Panc1 (cell line): ENCODE data around the gene C17orf75. TPM values are rescaled to one million over a fixed set of nuclear protein-coding genes. Genes with fewer than 3 reads are reported as not detected.

ENCODE experiments used
- ATAC-seq: fragments of 200-7000 bp; cut with Tn5 transposase; 2 replicates; pipeline ENCODE4 v1.9.1; 2020; ENCODE audit warnings: mild to moderate bottlenecking, moderate library complexity
- BruUV-seq: library from RNA; stranded (reverse); fragments of 400-500 nt; replicated peaks from 2 replicates; lab custom pipeline; 2021; lab: Mats Ljungman, UMichigan
- CTCF ChIA-PET: fragments of 300-600 bp; sonication (Branson Sonifier 250); formaldehyde crosslinking; loops from one replicate; lab custom pipeline; 2022; ENCODE audit warnings: antibody characterized with exemption; lab: Charles Lee
- POLR2A ChIA-PET: fragments of 300-600 bp; sonication (Branson Sonifier 250); formaldehyde crosslinking; loops from one replicate; lab custom pipeline; 2022; ENCODE audit warnings: antibody characterized with exemption; lab: Charles Lee
- DNase-seq: peaks from one replicate; pipeline ENCODE4 v3.0.0-alpha.2; 2010; ENCODE audit warnings: low read depth, low spot score
- H3K27ac ChIP-seq: 2 replicates; pipeline ENCODE4 v1.5.1; 2011; ENCODE audit warnings: mild to moderate bottlenecking, low read length, inconsistent platforms
- H3K27me3 ChIP-seq: fragments of 200-500 bp; sonication (Bioruptor generic); 2 replicates; pipeline ENCODE4 v1.6.0; 2014; ENCODE audit warnings: low read length, inconsistent platforms; ENCODE audit not compliant: control insufficient read depth, insufficient read depth
- H3K36me3 ChIP-seq: fragments of 200-500 bp; sonication (Bioruptor generic); 2 replicates; pipeline ENCODE4 v1.5.1; 2014; ENCODE audit warnings: inconsistent platforms, mild to moderate bottlenecking, low read length, moderate library complexity; ENCODE audit not compliant: control insufficient read depth, insufficient read depth
- H3K4me1 ChIP-seq: 2 replicates; pipeline ENCODE4 v1.5.1; 2011; ENCODE audit warnings: inconsistent platforms, mild to moderate bottlenecking, low read length, moderate library complexity; ENCODE audit not compliant: control insufficient read depth, insufficient read depth
- H3K4me3 ChIP-seq, 2 experiments: 2 replicates each; pipeline ENCODE4 v1.5.1; 2011 to 2012; ENCODE audit warnings: low read depth in 2 of 2, low read length in 2 of 2, mild to moderate bottlenecking in 2 of 2, inconsistent platforms in 1 of 2, moderate library complexity in 1 of 2
- H3K9me3 ChIP-seq: fragments of 200-500 bp; sonication (Bioruptor generic); 2 replicates; pipeline ENCODE4 v1.5.1; 2014; ENCODE audit warnings: low read depth, mild to moderate bottlenecking, inconsistent platforms, low read length, moderate library complexity; ENCODE audit not compliant: control insufficient read depth, insufficient read depth
- POLR2AphosphoS5 ChIP-seq: IDR thresholded peaks from 2 replicates; pipeline ENCODE4 v1.6.1; 2012; ENCODE audit warnings: mild to moderate bottlenecking, low read depth, low read length, moderate library complexity
- SIN3A ChIP-seq: IDR thresholded peaks from 2 replicates; pipeline ENCODE4 v1.6.1; 2012; ENCODE audit warnings: low read depth, mild to moderate bottlenecking, low read length, moderate library complexity, borderline replicate concordance; ENCODE audit not compliant: insufficient read depth
- TCF7L2 ChIP-seq: IDR thresholded peaks from 2 replicates; pipeline ENCODE4 v1.6.1; 2011; ENCODE audit warnings: mild to moderate bottlenecking, low read depth, low read length, inconsistent platforms
- in situ Hi-C: cut with HindIII; loops from 2 replicates; pipeline ENCODE4 v1.10.0; 2016; ENCODE audit warnings: low sequenced_read_pairs, low pct_unique_long_range_greater_than_20kb
- intact Hi-C: fragments of 100-400 bp; cut with micrococcal nuclease; formaldehyde crosslinking; loops from one replicate; pipeline ENCODE4 v1.10.0; 2022; ENCODE audit not compliant: unreplicated experiment
- total RNA-seq: library from RNA; stranded (reverse); gene quantifications from one replicate; pipeline ENCODE4 v1.2.1, GENCODE V29; 2021; ENCODE audit not compliant: unreplicated experiment
- TF ChIP-seq, protein P1 (sequence below), 2 experiments: IDR thresholded peaks; 2 replicates each; pipeline ENCODE4 v1.6.1; 2011 to 2012; ENCODE audit warnings: low read depth in 2 of 2, control low read depth in 1 of 2, low read length in 1 of 2, mild to moderate bottlenecking in 1 of 2, moderate library complexity in 1 of 2; ENCODE audit not compliant: insufficient read depth in 1 of 2
- TF ChIP-seq, protein P2 (sequence below): fragments of 450-650 bp; IDR thresholded peaks from 2 replicates; pipeline ENCODE4 v1.5.1; 2017; ENCODE audit warnings: mild to moderate bottlenecking

The C17orf75 gene
- total RNA-seq, 1 experiment from 2014 or later, result 31.6 TPM

DNA sequence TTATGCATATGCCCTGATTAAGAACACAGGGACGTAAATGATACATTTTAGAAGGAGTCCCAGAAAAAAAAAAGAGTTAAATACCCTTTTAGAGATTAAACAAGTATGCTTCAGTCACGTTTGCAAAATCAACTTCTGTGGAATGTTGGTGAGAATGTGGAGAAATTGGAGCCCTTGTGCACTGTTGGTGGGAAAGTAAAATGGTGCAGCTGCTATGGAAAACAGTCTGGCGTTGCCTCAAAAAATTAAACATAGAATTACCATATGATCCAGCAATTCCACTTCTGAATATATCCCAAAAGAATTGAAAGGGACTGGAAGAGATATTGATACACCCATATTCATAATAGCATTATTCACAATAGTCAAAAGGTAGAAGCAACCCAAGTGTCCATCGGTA is 49.9 kb downstream of the C17orf75 start:
- no peaks in the 10 kb centered on the region for H3K4me1 ChIP-seq
- H3K4me3 ChIP-seq, result no peak overlapping the region
- intact Hi-C loops, result no loop called here
- no peak for ATAC-seq
- DNase-seq, result no peak
- no peaks in the 10 kb centered on the region for H3K27me3 ChIP-seq
- BruUV-seq, result no TSS peak
- in situ Hi-C loops, result no loop called here
- no peaks in the 10 kb centered on the region for H3K9me3 ChIP-seq
- ChIA-PET CTCF (no interaction called here), POLR2A (no interaction called here)
- H3K27ac ChIP-seq, result no peak overlapping the region
- TF ChIP-seq TCF7L2, result no peak
- no peak for TF ChIP-seq POLR2AphosphoS5
- TF ChIP-seq, protein P1, sequence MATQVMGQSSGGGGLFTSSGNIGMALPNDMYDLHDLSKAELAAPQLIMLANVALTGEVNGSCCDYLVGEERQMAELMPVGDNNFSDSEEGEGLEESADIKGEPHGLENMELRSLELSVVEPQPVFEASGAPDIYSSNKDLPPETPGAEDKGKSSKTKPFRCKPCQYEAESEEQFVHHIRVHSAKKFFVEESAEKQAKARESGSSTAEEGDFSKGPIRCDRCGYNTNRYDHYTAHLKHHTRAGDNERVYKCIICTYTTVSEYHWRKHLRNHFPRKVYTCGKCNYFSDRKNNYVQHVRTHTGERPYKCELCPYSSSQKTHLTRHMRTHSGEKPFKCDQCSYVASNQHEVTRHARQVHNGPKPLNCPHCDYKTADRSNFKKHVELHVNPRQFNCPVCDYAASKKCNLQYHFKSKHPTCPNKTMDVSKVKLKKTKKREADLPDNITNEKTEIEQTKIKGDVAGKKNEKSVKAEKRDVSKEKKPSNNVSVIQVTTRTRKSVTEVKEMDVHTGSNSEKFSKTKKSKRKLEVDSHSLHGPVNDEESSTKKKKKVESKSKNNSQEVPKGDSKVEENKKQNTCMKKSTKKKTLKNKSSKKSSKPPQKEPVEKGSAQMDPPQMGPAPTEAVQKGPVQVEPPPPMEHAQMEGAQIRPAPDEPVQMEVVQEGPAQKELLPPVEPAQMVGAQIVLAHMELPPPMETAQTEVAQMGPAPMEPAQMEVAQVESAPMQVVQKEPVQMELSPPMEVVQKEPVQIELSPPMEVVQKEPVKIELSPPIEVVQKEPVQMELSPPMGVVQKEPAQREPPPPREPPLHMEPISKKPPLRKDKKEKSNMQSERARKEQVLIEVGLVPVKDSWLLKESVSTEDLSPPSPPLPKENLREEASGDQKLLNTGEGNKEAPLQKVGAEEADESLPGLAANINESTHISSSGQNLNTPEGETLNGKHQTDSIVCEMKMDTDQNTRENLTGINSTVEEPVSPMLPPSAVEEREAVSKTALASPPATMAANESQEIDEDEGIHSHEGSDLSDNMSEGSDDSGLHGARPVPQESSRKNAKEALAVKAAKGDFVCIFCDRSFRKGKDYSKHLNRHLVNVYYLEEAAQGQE (IDR thresholded peaks at IDR 0.05; ENCODE audit: insufficient read depth in 1 of 2, low read depth in 2 of 2, low read length in 1 of 2), result no peak
- TF ChIP-seq, protein P2, sequence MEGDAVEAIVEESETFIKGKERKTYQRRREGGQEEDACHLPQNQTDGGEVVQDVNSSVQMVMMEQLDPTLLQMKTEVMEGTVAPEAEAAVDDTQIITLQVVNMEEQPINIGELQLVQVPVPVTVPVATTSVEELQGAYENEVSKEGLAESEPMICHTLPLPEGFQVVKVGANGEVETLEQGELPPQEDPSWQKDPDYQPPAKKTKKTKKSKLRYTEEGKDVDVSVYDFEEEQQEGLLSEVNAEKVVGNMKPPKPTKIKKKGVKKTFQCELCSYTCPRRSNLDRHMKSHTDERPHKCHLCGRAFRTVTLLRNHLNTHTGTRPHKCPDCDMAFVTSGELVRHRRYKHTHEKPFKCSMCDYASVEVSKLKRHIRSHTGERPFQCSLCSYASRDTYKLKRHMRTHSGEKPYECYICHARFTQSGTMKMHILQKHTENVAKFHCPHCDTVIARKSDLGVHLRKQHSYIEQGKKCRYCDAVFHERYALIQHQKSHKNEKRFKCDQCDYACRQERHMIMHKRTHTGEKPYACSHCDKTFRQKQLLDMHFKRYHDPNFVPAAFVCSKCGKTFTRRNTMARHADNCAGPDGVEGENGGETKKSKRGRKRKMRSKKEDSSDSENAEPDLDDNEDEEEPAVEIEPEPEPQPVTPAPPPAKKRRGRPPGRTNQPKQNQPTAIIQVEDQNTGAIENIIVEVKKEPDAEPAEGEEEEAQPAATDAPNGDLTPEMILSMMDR, result no peak
- no peaks in the 10 kb centered on the region for H3K36me3 ChIP-seq

- in situ Hi-C loops (no loop called here), intact Hi-C loops (no loop called here)
- Histone ChIP-seq H3K36me3 (no peaks in the 10 kb centered on the region), H3K27ac (no peak overlapping the region), H3K4me1 (no peaks in the 10 kb centered on the region), H3K9me3 (no peaks in the 10 kb centered on the region), H3K27me3 (no peaks in the 10 kb centered on the region), H3K4me3 (no peak overlapping the region)
- ATAC-seq, result no peak
- BruUV-seq, result no TSS peak
- ChIA-PET CTCF (no interaction called here), POLR2A (no interaction called here)
- no peak for DNase-seq
- TF ChIP-seq POLR2AphosphoS5 (no peak), TCF7L2 (no peak), SIN3A (no peak)
- TF ChIP-seq, protein P2, result no peak
- TF ChIP-seq, protein P1 (IDR thresholded peaks at IDR 0.05; ENCODE audit: insufficient read depth in 1 of 2, low read depth in 2 of 2, low read length in 1 of 2), result no peak
Observed at GRCh38 chr17:32289471-32290070, 52.4 kb downstream of the C17orf75 start.
